Duodenal mucosa (tissue), 2 donors: Measurements from ENCODE around the gene SLC52A3.
A peak's percentile ranks its signal among the peaks of the same experiment; 100 is the strongest.
"Not testable (repeated sequence)": the region's sequence is repeated elsewhere in the genome, so short reads cannot be mapped to it uniquely, and the experiment has no call there.

Experiments used
- H3K27ac ChIP-seq: one replicate; pipeline ENCODE4 v1.7.0; 2013; ENCODE audit warnings: low read depth, low read length
- H3K27me3 ChIP-seq, 2 donors: one replicate each; pipeline ENCODE4 v1.7.0; 2013; ENCODE audit warnings: low read length in 2 of 2, control low read depth in 1 of 2; ENCODE audit not compliant: insufficient read depth in 2 of 2, control insufficient read depth in 1 of 2
- H3K36me3 ChIP-seq, 2 donors: one replicate each; pipeline ENCODE4 v1.7.0; 2013; ENCODE audit warnings: low read length in 2 of 2, control low read depth in 1 of 2; ENCODE audit not compliant: insufficient read depth in 2 of 2, control insufficient read depth in 1 of 2
- H3K4me1 ChIP-seq, 2 donors: one replicate each; pipeline ENCODE4 v1.7.0; 2013; ENCODE audit warnings: low read length in 2 of 2, control low read depth in 1 of 2; ENCODE audit not compliant: insufficient read depth in 2 of 2, control insufficient read depth in 1 of 2
- H3K4me3 ChIP-seq, 2 donors: one replicate each; pipeline ENCODE4 v1.7.0; 2013; ENCODE audit warnings: low read length in 2 of 2, low read depth in 1 of 2
- H3K9ac ChIP-seq, 2 donors: one replicate each; pipeline ENCODE4 v1.7.0; 2013; ENCODE audit warnings: low read length in 2 of 2, low read depth in 1 of 2
- H3K9me3 ChIP-seq, 2 donors: one replicate each; pipeline ENCODE4 v1.7.0; 2013; ENCODE audit warnings: low read length in 2 of 2, control low read depth in 1 of 2; ENCODE audit not compliant: control insufficient read depth in 1 of 2

The SLC52A3 gene

GRCh38 chr20:768426-768978 lies at the start of gene SLC52A3:
Gene SLC52A3 (minus strand): TSS chr20:768500. CDS start chr20:765774, 2,726 bp downstream.
- Histone ChIP-seq H3K27me3 (no peaks in the 10 kb centered on the region), H3K27ac (peak within 1 kb of the TSS; percentile 87), H3K4me3 (peak within 1 kb of the TSS; percentile 65 to 77), H3K9me3 (no peaks in the 10 kb centered on the region), H3K36me3 (peaks cover under 1 to 14% of the 10 kb centered on the region in 2 donors), H3K4me1 (peaks cover 24 to 28% of the 10 kb centered on the region in 2 donors), H3K9ac (peak within 1 kb of the TSS; percentile 64 to 67)

GRCh38 chr20:815914-816606 lies 47.8 kb upstream of the SLC52A3 start:
- Histone ChIP-seq H3K27ac (no peak overlapping the region), H3K9ac (no peak overlapping the region), H3K4me3 (no peak overlapping the region), H3K4me1 (no peaks in the 10 kb centered on the region), H3K27me3 (no peaks in the 10 kb centered on the region), H3K9me3 (no peaks in the 10 kb centered on the region), H3K36me3 (no peaks in the 10 kb centered on the region)

GRCh38 chr20:815226-815625 lies 46.9 kb upstream of the SLC52A3 start:
- Histone ChIP-seq H3K4me3 (no peak overlapping the region), H3K9me3 (no peaks in the 10 kb centered on the region), H3K4me1 (no peaks in the 10 kb centered on the region), H3K27me3 (no peaks in the 10 kb centered on the region), H3K9ac (no peak overlapping the region), H3K36me3 (no peaks in the 10 kb centered on the region), H3K27ac (no peak overlapping the region)

- H3K27me3 ChIP-seq: no peaks in the 10 kb centered on the region
- H3K9me3 ChIP-seq: no peaks in the 10 kb centered on the region
- no peak overlapping the region for H3K27ac ChIP-seq
- no peaks in the 10 kb centered on the region for H3K4me1 ChIP-seq
- H3K9ac ChIP-seq: no peak overlapping the region
- no peaks in the 10 kb centered on the region for H3K36me3 ChIP-seq
- H3K4me3 ChIP-seq: no peak overlapping the region
Observed at GRCh38 chr20:813390-813789, 45.1 kb upstream of the SLC52A3 start.

DNA sequence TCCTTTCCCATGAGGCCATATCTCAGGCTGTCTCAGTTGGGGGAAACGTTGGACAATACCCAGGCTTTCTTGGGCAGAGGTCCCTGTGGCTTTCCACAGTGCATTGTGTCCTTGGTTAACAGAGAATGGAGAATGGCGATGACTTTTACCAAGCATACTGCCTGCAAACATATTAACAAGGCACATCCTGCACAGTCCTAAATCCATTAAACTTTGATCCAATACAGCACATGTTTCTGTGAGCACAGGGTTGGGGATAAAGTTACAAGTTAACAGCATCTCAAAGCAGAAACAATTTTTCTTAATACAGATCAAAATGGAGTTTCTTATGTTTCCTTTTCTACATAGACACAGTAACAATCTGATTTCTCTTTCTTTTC lies 44.1 kb upstream of the SLC52A3 start:
- not testable (repeated sequence) for H3K4me1 ChIP-seq, H3K27ac ChIP-seq, H3K27me3 ChIP-seq, H3K4me3 ChIP-seq, H3K9ac ChIP-seq, H3K9me3 ChIP-seq, H3K36me3 ChIP-seq

DNA sequence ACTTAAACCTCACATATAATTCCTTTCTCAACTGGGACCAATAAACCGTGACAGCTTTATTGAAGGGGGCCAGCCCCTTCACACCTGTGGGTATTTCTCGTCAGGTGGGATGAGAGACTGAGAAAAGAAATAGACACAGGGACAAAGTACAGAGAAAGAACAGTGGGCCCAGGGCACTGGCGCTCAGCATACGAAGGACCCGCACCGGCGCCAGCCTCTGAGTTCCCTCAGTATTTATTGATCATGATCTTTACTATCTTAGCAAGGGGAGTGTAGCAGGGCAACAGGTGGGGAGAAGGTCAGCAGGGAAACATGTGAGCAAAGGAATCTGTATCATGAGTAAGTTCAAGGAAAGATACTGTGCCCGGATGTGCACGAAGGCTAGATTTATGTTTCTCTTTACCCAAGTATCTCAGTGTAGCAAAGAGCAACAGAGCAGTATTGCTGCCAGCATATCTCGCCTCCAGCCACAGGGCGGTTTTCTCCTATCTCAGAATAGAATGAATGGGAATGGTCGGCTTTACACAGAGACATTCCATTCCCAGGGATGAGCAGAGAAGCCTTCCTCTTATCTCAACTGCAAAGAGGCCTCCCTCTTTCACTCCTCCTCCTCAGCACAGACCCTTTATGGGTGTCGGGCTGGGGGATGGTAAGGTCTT lies 43.6 kb upstream of the SLC52A3 start:
- not testable (repeated sequence) for H3K27ac ChIP-seq, H3K27me3 ChIP-seq

DNA sequence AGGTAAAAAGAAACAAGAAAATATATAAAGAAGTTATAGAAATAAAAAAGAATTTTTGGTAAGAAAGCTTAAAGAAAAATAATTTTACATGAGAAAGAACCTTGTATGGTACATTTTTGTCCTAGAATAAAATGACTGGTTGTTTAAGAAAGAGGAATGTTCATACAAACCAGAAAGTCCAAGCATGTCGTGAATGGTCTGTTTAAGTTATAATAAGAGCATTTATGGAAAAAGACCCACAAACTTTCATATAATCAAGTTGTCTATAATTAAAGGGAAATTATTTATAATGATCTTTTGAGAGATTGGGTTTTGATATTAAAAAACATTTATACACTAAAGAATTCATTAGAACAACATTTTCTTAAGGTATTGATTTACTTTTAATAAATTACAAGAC lies 37.4 kb upstream of the SLC52A3 start:
- H3K4me3 ChIP-seq: no peak overlapping the region
- H3K9me3 ChIP-seq: peaks cover 5 to 8% of the 10 kb centered on the region in 2 donors
- no peak overlapping the region for H3K27ac ChIP-seq
- H3K4me1 ChIP-seq: no peaks in the 10 kb centered on the region
- H3K27me3 ChIP-seq: peaks cover 0 to 3% of the 10 kb centered on the region in 2 donors
- H3K36me3 ChIP-seq: no peaks in the 10 kb centered on the region
- H3K9ac ChIP-seq: no peak overlapping the region

More for the DNA sequence above, 43.6 kb upstream of the SLC52A3 start:
- H3K4me3 ChIP-seq, H3K36me3 ChIP-seq, H3K9ac ChIP-seq, H3K9me3 ChIP-seq, H3K4me1 ChIP-seq: not testable (repeated sequence)

DNA sequence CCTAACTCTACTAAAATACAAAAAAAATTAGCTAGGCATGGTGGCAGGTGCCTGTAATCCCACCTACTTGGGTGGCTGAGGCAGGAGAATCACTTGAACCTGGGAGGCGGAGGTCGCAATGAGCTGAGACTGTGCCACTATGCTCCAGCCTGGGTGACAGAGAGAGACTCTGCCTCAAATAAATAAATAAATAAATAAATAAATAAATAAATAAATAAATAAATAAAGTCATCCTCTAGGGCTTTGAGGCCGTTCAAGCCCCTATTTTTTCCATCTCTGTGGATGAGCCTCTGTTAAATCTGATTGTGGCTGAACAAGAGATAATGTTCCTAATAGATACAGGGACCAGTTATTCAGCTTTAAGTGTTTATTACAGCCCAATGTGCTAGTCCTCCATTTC lies 33.4 kb upstream of the SLC52A3 start:
- H3K36me3 ChIP-seq: no peaks in the 10 kb centered on the region
- no peak overlapping the region for H3K9ac ChIP-seq
- peaks cover 3 to 7% of the 10 kb centered on the region in 2 donors for H3K9me3 ChIP-seq
- H3K27me3 ChIP-seq: peaks cover 0 to 3% of the 10 kb centered on the region in 2 donors
- H3K4me3 ChIP-seq: no peak overlapping the region
- H3K27ac ChIP-seq: no peak overlapping the region
- no peaks in the 10 kb centered on the region for H3K4me1 ChIP-seq

- not testable (repeated sequence) for H3K27me3 ChIP-seq, H3K4me1 ChIP-seq, H3K9me3 ChIP-seq, H3K9ac ChIP-seq, H3K27ac ChIP-seq, H3K4me3 ChIP-seq, H3K36me3 ChIP-seq
Observed at GRCh38 chr20:800026-800425, 31.7 kb upstream of the SLC52A3 start.

GRCh38 chr20:798746-799145 lies 30.4 kb upstream of the SLC52A3 start:
- not testable (repeated sequence) for H3K9ac ChIP-seq, H3K4me1 ChIP-seq, H3K27me3 ChIP-seq, H3K27ac ChIP-seq, H3K36me3 ChIP-seq, H3K9me3 ChIP-seq, H3K4me3 ChIP-seq
